ENCODE measurements around the gene C2CD2. TPM values are rescaled to one million over a fixed set of nuclear protein-coding genes. Genes with fewer than 3 reads are reported as not detected.

Gene C2CD2
- total RNA-seq, 4 donors from 2014 or later: 6.7 to 22.3 (median 17.3) TPM

DNA sequence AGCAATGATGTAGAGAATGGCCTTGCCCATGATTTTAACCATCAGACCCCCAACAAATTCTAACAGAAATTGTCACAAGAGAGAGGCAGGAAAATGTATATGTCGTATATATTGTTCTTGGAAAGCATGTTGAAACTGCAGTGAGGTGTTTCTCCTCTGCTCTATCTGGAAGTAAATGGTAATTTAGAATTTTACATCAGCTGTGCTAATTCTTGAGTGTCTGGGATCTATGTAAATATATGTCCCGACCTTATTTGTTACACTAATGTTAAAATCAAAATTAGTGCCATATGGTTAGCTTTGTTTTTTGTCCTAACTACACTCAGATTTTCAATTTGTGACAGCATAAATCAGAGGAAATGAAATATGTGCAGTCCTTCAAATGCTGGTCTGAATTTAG lies 35.9 kb upstream of the C2CD2 start:
- Histone ChIP-seq H3K4me3 (no peak overlapping the region), H3K4me1 (no peaks in the 10 kb centered on the region), H3K27ac (no peak overlapping the region), H3K27me3 (no peaks in the 10 kb centered on the region), H3K9me3 (no peaks in the 10 kb centered on the region), H3K36me3 (peaks cover 0 to 32% (median 0%) of the 10 kb centered on the region in 3 donors)
- TF ChIP-seq, protein P1, sequence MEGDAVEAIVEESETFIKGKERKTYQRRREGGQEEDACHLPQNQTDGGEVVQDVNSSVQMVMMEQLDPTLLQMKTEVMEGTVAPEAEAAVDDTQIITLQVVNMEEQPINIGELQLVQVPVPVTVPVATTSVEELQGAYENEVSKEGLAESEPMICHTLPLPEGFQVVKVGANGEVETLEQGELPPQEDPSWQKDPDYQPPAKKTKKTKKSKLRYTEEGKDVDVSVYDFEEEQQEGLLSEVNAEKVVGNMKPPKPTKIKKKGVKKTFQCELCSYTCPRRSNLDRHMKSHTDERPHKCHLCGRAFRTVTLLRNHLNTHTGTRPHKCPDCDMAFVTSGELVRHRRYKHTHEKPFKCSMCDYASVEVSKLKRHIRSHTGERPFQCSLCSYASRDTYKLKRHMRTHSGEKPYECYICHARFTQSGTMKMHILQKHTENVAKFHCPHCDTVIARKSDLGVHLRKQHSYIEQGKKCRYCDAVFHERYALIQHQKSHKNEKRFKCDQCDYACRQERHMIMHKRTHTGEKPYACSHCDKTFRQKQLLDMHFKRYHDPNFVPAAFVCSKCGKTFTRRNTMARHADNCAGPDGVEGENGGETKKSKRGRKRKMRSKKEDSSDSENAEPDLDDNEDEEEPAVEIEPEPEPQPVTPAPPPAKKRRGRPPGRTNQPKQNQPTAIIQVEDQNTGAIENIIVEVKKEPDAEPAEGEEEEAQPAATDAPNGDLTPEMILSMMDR (IDR thresholded peaks at IDR 0.05): no peak
- TF ChIP-seq POLR2A (IDR thresholded peaks at IDR 0.05): no peak
- DNase-seq: no peak

DNA sequence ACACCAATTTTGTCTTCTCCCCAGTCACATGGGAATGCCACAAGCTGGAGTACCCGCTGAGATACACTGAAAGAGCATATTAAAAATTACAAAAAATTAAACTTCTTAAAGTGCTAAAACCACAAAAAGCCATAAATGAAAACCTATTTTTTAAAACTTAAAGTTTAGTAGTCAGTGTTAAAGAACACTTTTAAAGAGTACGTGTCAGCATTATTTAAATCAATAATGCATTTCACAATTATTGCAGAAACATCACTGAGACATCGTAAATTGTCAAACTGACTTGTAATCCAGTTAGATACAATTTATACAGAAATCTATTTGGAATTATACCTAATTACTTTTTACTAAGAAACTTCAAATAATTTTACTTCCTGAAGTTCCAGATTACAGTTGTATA lies 33.5 kb upstream of the C2CD2 start:
- no peak for DNase-seq
- no peaks in the 10 kb centered on the region for H3K9me3 ChIP-seq
- TF ChIP-seq POLR2A (IDR thresholded peaks at IDR 0.05): no peak
- TF ChIP-seq, protein P1 (IDR thresholded peaks at IDR 0.05): no peak
- no peaks in the 10 kb centered on the region for H3K27me3 ChIP-seq
- H3K4me3 ChIP-seq: no peak overlapping the region
- no peaks in the 10 kb centered on the region for H3K4me1 ChIP-seq
- H3K36me3 ChIP-seq: peaks cover 0 to 16% (median 0%) of the 10 kb centered on the region in 3 donors
- H3K27ac ChIP-seq: no peak overlapping the region

- no peaks in the 10 kb centered on the region for H3K27me3 ChIP-seq
- no peaks in the 10 kb centered on the region for H3K9me3 ChIP-seq
- H3K27ac ChIP-seq: no peak overlapping the region
- peaks cover 0 to 1% (median 0%) of the 10 kb centered on the region in 3 donors for H3K36me3 ChIP-seq
- TF ChIP-seq, protein P1 (IDR thresholded peaks at IDR 0.05): no peak
- no peak for TF ChIP-seq POLR2A (IDR thresholded peaks at IDR 0.05)
- no peak overlapping the region for H3K4me3 ChIP-seq
- DNase-seq: no peak
- no peaks in the 10 kb centered on the region for H3K4me1 ChIP-seq
These were observed 32.0 kb upstream of the C2CD2 start for GRCh38 chr21:41985662-41986416.

- Histone ChIP-seq H3K36me3 (no peaks in the 10 kb centered on the region), H3K27ac (no peak overlapping the region), H3K4me1 (no peaks in the 10 kb centered on the region), H3K9me3 (no peaks in the 10 kb centered on the region), H3K27me3 (no peaks in the 10 kb centered on the region), H3K4me3 (no peak overlapping the region)
- TF ChIP-seq, protein P1 (IDR thresholded peaks at IDR 0.05): no peak
- TF ChIP-seq POLR2A (IDR thresholded peaks at IDR 0.05): no peak
- no peak for DNase-seq
These were observed 29.4 kb upstream of the C2CD2 start for GRCh38 chr21:41983229-41983628.

- Histone ChIP-seq H3K4me1 (no peaks in the 10 kb centered on the region), H3K27ac (no peak overlapping the region), H3K9me3 (no peaks in the 10 kb centered on the region), H3K4me3 (no peak overlapping the region), H3K36me3 (no peaks in the 10 kb centered on the region), H3K27me3 (no peaks in the 10 kb centered on the region)
- no peak for DNase-seq
- no peak for TF ChIP-seq POLR2A (IDR thresholded peaks at IDR 0.05)
- TF ChIP-seq, protein P1 (IDR thresholded peaks at IDR 0.05): no peak
These were observed 26.7 kb upstream of the C2CD2 start for GRCh38 chr21:41980561-41980960.

All from Peyer's patch (tissue), 4 donors.